ENCODE measurements around the gene FBXL5. TPM values are rescaled to one million over a fixed set of nuclear protein-coding genes. Genes with fewer than 3 reads are reported as not detected.

Gene FBXL5
- total RNA-seq, 2 experiments from 2014 or later = 43.5 to 102 TPM

DNA sequence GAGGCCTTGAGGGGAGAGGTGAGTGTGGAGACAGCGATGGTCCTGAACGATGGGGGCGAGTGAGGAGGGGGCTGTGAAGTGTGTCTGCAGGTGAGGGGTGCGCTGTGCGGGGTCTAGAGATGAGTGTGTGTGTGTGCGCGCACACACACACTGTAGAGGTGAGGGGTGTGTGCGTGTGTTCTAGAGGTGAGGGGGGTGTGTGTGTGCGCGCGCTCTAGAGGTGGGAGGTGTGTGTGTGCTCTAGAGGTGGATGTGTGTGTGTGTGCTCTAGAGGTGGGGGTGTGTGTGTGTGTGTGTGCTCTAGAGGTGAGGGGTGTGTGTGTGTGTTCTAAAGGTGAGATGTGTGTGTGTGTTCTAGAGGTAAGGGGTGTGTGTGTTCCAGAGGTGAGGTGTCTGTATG is 48.3 kb upstream of the FBXL5 start:
- Histone ChIP-seq H3K9me2 (ENCODE audit: insufficient read depth, low read length) (no peaks in the 10 kb centered on the region), H4K20me1 (ENCODE audit: insufficient read depth, low read length) (no peaks in the 10 kb centered on the region), H3K9me3 (ENCODE audit: low read length) (peaks cover 8% of the 10 kb centered on the region; the same call in 1 of the 2 replicates), H3K4me1 (ENCODE audit: insufficient read depth, low read length, poor library complexity, severe bottlenecking) (peaks cover 6% of the 10 kb centered on the region), H2AFZ (ENCODE audit: low read length) (no peak overlapping the region), H3K4me3 (ENCODE audit: low read depth, low read length, poor library complexity, severe bottlenecking) (no peak overlapping the region), H3K36me3 (ENCODE audit: insufficient read depth, low read length) (no peaks in the 10 kb centered on the region), H3K27ac (ENCODE audit: low read depth, low read length, poor library complexity, severe bottlenecking) (no peak overlapping the region), H3K4me2 (ENCODE audit: low read length) (no peak overlapping the region), H3K79me2 (ENCODE audit: insufficient read depth, low read depth, low read length) (no peaks in the 10 kb centered on the region)
- DNase-seq (ENCODE audit: low spot score) = no peak
- intact Hi-C loops (cut with micrococcal nuclease; ENCODE audit: unreplicated experiment) = no loop called here
- ChIA-PET POLR2A (no interaction called here), CTCF (ENCODE audit: unreplicated experiment) (no interaction called here)
- TF ChIP-seq, protein P1, sequence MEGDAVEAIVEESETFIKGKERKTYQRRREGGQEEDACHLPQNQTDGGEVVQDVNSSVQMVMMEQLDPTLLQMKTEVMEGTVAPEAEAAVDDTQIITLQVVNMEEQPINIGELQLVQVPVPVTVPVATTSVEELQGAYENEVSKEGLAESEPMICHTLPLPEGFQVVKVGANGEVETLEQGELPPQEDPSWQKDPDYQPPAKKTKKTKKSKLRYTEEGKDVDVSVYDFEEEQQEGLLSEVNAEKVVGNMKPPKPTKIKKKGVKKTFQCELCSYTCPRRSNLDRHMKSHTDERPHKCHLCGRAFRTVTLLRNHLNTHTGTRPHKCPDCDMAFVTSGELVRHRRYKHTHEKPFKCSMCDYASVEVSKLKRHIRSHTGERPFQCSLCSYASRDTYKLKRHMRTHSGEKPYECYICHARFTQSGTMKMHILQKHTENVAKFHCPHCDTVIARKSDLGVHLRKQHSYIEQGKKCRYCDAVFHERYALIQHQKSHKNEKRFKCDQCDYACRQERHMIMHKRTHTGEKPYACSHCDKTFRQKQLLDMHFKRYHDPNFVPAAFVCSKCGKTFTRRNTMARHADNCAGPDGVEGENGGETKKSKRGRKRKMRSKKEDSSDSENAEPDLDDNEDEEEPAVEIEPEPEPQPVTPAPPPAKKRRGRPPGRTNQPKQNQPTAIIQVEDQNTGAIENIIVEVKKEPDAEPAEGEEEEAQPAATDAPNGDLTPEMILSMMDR (conservative IDR thresholded peaks at IDR 0.05; ENCODE audit: low read length) = no peak
- TF ChIP-seq EZH2phosphoT487 (IDR thresholded peaks at IDR 0.05; ENCODE audit: borderline replicate concordance, low read depth, low read length) = no peak
- no TSS peak for BruUV-seq (replicated peaks)

DNA sequence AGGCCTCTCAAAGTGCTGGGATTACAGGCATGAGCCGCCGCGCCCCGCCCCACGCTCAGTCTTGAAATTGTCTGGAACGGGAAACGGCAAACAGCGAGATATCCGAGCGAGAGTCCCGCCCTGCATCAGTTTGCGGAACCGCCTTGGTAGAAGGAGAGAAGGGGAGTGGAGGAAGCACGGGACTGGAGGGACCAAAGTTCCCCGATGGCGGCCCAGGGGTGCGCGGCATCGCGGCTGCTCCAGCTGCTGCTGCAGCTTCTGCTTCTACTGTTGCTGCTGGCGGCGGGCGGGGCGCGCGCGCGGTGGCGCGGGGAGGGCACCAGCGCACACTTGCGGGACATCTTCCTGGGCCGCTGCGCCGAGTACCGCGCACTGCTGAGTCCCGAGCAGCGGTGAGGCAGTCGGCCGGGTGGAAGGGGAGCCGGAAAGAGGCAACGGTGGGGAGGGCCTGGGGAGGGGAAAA is 47.8 kb upstream of the FBXL5 start, which contains the start of gene BST1:
TSS of gene BST1 (plus strand) at position 125 of the 463 bp plus-strand sequence. CDS start at position 205, 80 bp downstream.
- Histone ChIP-seq H3K9me2 (ENCODE audit: insufficient read depth, low read length) (no peaks in the 10 kb centered on the region), H3K9me3 (ENCODE audit: low read length) (peaks cover 8% of the 10 kb centered on the region; the same call in 1 of the 2 replicates), H3K4me2 (ENCODE audit: low read length) (no peak within 1 kb of the TSS), H4K20me1 (ENCODE audit: insufficient read depth, low read length) (no peaks in the 10 kb centered on the region), H3K79me2 (ENCODE audit: insufficient read depth, low read depth, low read length) (no peaks in the 10 kb centered on the region), H3K36me3 (ENCODE audit: insufficient read depth, low read length) (no peaks in the 10 kb centered on the region), H3K4me1 (ENCODE audit: insufficient read depth, low read length, poor library complexity, severe bottlenecking) (peaks cover 6% of the 10 kb centered on the region), H3K27ac (ENCODE audit: low read depth, low read length, poor library complexity, severe bottlenecking) (no peak within 1 kb of the TSS), H3K4me3 (ENCODE audit: low read depth, low read length, poor library complexity, severe bottlenecking) (no peak within 1 kb of the TSS), H2AFZ (ENCODE audit: low read length) (no peak within 1 kb of the TSS)
- DNase-seq (ENCODE audit: low spot score) = no peak
- intact Hi-C loops (cut with micrococcal nuclease; ENCODE audit: unreplicated experiment) = no loop called here
- TF ChIP-seq, protein P1 (conservative IDR thresholded peaks at IDR 0.05; ENCODE audit: low read length) = no peak
- no peak for TF ChIP-seq EZH2phosphoT487 (IDR thresholded peaks at IDR 0.05; ENCODE audit: borderline replicate concordance, low read depth, low read length)
- ChIA-PET CTCF (ENCODE audit: unreplicated experiment) (no interaction called here), POLR2A (no interaction called here)
- no TSS peak for BruUV-seq (replicated peaks)

DNA sequence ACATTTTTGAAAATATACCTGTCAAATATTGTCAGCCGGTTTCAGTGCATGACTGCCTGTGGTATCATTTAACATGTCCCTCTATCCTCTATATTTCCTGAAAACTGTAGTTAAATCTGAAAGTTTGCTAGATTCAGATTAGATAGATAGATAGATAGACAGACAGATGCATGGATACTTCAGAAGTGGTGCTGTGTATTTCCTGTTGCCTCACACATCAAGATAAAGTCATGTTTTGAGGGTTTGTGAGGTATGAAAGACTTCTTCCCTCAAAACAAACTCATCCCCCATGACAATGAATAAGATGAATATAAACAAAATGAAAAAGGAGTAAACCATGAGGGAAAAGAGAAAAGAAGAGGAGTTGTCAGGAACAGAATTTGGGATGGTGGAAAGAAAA is 41.7 kb upstream of the FBXL5 start:
- Histone ChIP-seq H3K27ac (ENCODE audit: low read depth, low read length, poor library complexity, severe bottlenecking) (no peak overlapping the region), H3K4me1 (ENCODE audit: insufficient read depth, low read length, poor library complexity, severe bottlenecking) (no peaks in the 10 kb centered on the region), H3K9me2 (ENCODE audit: insufficient read depth, low read length) (no peaks in the 10 kb centered on the region), H3K4me2 (ENCODE audit: low read length) (no peak overlapping the region), H3K4me3 (ENCODE audit: low read depth, low read length, poor library complexity, severe bottlenecking) (no peak overlapping the region), H3K9me3 (ENCODE audit: low read length) (peaks cover 8% of the 10 kb centered on the region; the same call in 1 of the 2 replicates), H2AFZ (ENCODE audit: low read length) (no peak overlapping the region), H4K20me1 (ENCODE audit: insufficient read depth, low read length) (no peaks in the 10 kb centered on the region), H3K36me3 (ENCODE audit: insufficient read depth, low read length) (no peaks in the 10 kb centered on the region), H3K79me2 (ENCODE audit: insufficient read depth, low read depth, low read length) (no peaks in the 10 kb centered on the region)
- BruUV-seq (replicated peaks) = no TSS peak
- CTCF ChIA-PET (ENCODE audit: unreplicated experiment) = no interaction called here
- TF ChIP-seq, protein P1 (conservative IDR thresholded peaks at IDR 0.05; ENCODE audit: low read length) = no peak
- no peak for TF ChIP-seq EZH2phosphoT487 (IDR thresholded peaks at IDR 0.05; ENCODE audit: borderline replicate concordance, low read depth, low read length)
- no peak for DNase-seq (ENCODE audit: low spot score)
- intact Hi-C loops (cut with micrococcal nuclease; ENCODE audit: unreplicated experiment) = no loop called here
- POLR2A ChIA-PET = interaction anchor here (0.7 to 1.3 kb wide), 2 partner anchors 15 to 24 kb away, joined by 3 to 4 read pairs; no protein-coding TSS in a partner anchor
